Activated CD4-positive, alpha-beta T cell treated with anti-CD3 and anti-CD28 coated beads for 48 hours (primary cell): ENCODE results near the gene GGACT.

Experiments used
- DNase-seq: peaks from one replicate; pipeline ENCODE4 v3.0.0-alpha.2; 2020

Gene GGACT

GRCh38 chr13:100546713-100547405 lies 41.7 kb downstream of the GGACT start:
- no peak for DNase-seq

GRCh38 chr13:100545684-100546061 lies 42.9 kb downstream of the GGACT start:
- no peak for DNase-seq

GRCh38 chr13:100544866-100545683 lies 43.5 kb downstream of the GGACT start:
- no peak for DNase-seq

GRCh38 chr13:100543872-100544602 lies 44.6 kb downstream of the GGACT start:
- no peak for DNase-seq

GRCh38 chr13:100542826-100543156 lies 45.8 kb downstream of the GGACT start:
- no peak for DNase-seq

GRCh38 chr13:100541897-100542825 lies 46.4 kb downstream of the GGACT start:
- DNase-seq: no peak

GRCh38 chr13:100540621-100541020 lies 48.0 kb downstream of the GGACT start:
- DNase-seq: no peak

GRCh38 chr13:100537951-100538462 lies 50.6 kb downstream of the GGACT start:
- no peak for DNase-seq

- DNase-seq: no peak
Observed at GRCh38 chr13:100537486-100537885, 51.1 kb downstream of the GGACT start.

- DNase-seq: no peak
Observed at GRCh38 chr13:100536643-100537180, 51.9 kb downstream of the GGACT start.

GRCh38 chr13:100535426-100536135 lies 53.0 kb downstream of the GGACT start:
- no peak for DNase-seq

- DNase-seq: no peak
Observed at GRCh38 chr13:100534911-100535310, 53.7 kb downstream of the GGACT start.

GRCh38 chr13:100534147-100534843 lies 54.3 kb downstream of the GGACT start:
- DNase-seq: no peak

- DNase-seq: no peak
Observed at GRCh38 chr13:100533588-100534041, 55.0 kb downstream of the GGACT start.

GRCh38 chr13:100532836-100533435 lies 55.7 kb downstream of the GGACT start:
- DNase-seq: no peak

GRCh38 chr13:100532090-100532766 lies 56.4 kb downstream of the GGACT start:
- DNase-seq: no peak

- DNase-seq: no peak
Observed at GRCh38 chr13:100530671-100531213, 57.8 kb downstream of the GGACT start.

GRCh38 chr13:100529666-100530377 lies 58.8 kb downstream of the GGACT start:
- DNase-seq: no peak

GRCh38 chr13:100528820-100529219 lies 59.8 kb downstream of the GGACT start:
- no peak for DNase-seq
